ENCODE measurements around the gene MINDY4B.
A peak's percentile ranks its signal among the peaks of the same experiment; 100 is the strongest.

Gene MINDY4B

DNA sequence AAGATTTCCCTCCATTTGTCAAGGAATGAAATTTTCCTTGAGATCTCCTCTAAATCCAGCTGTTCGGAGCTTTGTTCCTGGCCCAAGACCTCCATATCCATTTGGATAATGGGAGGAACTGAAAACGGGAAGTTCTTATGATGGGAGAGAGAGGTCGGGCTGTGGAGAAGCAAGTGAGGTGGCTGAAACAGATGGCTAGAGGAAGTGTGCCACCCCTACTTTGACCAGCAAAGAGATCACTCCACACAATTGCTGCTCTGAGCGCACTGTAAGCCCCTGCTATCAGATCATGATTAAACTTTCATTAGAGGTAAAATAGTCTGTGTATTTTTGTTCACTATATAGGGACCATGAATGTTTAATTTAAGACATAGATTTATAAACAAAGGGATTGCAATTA, at the start of gene MINDY4B:
TSS of gene MINDY4B (minus strand) at position 101 of the 400 bp plus-strand sequence. CDS start at position 101, 0 bp downstream.
- DNase-seq = no peak

DNA sequence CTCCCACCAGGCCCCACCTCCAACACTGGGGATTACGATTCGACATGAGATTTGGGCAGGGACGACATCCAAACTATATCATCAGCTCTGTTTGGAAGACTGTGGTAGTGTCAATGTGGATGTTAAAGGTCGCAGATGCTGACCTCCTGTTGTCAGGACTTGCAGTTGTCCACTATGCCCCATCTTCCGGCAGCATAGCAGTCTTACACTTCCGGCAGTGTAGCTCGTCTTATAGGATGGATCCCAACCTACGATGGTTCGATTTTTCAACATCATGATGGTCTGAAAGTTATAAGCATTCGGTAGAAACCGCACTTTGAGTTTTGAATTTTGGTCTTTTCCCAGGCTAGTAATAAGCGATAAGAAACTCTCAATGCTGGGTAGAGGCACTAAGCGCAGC, 46.7 kb upstream of the MINDY4B start:
- DNase-seq = no peak

DNA sequence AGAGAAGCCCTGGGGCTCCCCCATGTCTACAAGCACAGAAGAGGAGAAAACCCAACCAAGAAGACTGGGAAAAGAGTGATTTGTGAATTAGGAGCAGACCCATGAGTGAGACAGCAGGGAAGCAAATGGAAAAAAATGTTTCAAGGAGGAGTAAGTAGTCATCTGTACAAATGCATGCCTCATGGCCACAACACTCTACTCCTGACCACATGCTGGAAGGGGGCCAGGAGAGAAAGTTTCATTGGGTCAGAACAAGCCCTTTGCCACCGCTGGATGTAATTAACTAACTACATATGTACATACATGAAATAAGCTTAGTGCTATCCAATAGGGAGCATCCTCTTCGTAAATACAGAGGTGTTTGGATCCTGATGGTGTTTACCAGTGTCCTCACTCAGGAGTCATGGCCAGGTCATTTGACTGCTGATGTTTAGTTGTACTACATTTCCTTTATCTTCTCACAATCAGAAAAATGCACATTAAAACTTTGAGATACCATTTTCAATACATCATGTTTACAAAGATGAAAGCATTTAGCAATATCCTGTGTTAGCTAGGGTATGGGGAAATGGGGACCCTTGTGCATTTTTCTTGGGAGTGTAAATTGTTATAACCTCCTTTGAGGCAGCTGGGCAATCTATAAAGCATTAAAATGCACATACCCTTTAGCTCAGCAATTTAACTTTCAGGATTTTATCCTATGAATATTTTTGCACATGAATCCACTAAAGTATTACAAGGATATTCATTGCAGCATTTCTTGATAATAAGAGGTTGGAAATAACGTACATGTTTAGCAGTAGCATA, 40.2 kb upstream of the MINDY4B start:
- peak; percentile 32 for DNase-seq

DNA sequence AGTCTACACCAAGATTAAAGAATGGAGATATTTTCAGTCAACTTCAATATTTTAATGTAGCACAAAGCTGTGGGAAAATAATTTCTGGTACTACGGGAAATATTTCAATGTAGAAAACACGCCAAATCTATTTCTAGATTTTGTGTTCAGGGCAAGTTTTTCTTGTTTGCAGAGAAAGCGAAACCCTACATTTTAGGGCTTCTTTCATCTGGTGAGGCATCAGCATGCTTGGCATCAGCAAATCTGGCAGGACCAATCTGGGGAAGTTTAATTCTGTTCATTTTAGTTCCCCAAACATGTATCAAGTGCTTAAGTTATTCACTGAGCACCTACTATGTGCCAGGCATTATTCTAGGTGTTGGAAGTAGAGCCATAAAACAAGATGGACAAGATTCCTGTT, 37.0 kb upstream of the MINDY4B start:
- no peak for DNase-seq

DNA sequence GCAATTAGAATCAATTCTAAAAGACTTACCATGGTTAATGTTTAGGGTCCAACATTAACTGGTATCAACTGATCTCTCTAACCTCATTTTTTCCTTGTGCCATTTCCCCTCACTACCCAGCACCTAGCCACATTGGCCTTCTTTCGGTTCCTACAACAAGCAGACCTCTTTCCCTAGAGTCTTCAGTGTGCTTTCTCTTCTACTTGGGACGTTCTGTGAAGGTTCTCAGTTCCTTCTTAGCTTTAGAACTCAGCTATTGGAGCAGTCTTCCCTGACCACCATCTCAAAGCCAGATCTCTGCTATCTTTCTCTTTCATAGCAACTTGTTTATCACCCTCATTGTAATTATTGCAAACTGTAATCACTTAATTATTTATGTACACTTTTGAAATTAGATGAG, 31.5 kb upstream of the MINDY4B start:
- no peak for DNase-seq

DNA sequence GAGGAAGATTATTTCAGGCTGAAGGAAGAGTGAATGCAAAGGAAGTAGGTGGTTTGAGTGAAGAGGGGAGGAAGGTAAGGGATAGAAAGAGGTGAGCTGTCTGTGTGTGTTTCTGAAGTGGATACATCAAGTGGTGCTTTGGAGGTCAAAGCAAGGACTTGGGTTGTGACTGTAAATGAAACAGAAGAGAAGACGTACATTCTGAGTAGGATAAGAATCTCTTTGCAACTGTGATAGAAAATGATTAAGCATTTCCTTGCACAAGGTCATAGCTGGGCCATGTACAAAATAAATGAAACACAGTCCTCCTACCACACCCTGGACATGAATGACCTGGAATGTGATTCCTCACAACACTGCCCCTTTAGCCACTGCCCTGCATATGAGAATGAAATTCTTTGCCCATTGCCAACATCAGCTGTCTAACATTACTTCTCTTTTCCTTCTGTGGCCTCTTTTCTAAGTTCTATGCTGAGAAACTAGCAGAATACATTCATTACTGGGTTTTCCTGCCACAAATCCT, 28.3 kb upstream of the MINDY4B start:
- no peak for DNase-seq

DNA sequence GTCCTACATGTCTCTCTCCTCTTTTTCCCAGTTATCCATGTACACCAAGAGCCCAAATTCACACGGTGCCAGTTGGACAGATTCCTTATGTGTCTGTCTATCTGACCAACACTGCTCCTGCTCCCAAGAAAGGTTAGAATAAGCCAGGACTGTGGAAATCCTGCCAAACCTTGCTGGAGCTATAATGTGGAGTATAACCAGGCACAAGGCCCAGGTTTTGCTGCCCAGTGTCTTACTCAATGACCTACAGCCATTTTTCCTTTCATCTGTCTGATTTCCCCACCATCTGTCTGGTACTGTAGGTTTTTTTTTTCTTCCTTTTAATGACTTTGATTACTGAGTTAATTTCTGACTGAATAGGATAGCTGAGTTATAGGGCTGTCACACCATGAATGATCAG, 26.5 kb upstream of the MINDY4B start:
- DNase-seq = no peak

DNA sequence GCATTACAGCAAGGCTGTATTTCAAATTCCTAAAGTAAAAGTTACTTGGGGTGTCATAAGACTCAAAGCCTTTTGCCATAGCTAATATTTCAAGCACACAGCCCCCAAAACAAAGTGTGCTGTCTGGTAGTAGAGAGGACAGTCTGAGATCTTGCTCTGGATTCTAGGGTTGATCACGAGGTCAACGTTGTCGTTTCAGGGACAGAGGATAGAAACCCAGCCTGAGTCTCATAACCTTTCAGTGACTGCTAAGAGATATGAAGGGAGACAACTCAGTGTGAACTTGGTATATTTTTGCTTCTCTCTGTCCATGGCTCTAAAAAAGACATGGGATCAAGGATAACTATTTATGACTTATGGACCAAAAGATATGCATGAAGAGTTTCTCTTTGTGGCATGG, 25.6 kb upstream of the MINDY4B start:
- no peak for DNase-seq

DNA sequence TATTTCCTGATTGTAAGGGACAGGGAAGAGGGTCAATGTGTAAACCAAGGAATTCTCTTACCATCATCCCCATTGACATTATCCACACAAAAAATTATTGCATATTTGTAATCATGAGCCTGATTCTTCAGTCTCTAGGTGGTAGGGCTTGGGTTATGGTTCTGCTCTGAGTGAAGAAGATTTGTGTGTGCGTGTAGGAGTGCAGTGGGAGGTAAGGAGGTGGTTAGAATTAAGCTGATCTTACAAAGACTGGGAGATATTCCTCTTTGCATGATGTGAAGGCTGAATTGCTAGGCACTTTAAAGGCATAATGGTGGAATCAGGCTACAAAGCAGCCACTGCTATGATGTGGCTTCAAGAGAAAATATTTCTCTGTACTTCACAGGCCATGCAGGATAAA, 23.0 kb upstream of the MINDY4B start:
- DNase-seq = no peak

DNA sequence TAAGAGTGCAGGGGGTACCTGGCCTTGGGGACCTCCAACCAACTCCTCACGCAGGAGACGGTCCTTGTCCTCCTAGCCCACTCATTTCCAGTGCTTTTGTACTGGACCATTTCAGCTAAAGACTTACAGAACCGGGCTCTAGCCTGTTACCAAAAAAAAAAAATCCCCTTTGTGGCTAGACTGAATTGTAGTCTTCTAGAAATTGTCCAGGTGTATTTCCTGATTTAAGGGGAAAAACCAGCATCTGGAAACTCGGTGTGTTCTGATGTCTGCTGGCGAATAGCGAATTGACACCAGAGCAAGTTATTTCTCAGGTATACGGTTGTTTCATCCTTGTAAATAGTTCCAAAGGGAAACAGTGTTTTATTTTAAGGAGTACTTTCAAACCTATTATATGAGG, 21.1 kb upstream of the MINDY4B start:
- no peak for DNase-seq

DNA sequence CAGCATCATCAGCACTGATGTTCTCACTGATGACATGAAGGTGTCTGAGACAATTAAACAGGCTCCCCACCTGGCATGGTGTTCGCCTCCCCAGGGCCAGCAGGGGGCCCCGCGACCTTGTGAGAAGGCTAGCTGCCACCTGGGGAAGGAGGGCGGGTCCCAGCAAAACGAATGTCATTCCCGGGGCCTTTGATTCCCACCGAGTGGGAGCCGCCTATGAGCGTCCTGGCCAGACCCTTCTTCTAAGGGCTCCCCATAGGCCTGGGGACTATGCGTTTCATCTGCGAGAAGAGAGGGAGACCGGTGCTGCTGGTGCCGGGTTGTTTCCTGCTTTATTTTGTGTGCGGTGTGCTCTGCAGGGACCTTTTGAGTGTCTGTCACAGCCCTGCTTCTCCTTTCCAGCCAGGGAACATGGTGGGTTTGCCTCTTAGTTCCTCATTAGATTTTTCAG, 20.5 kb upstream of the MINDY4B start:
- peak; percentile 44 for DNase-seq

DNA sequence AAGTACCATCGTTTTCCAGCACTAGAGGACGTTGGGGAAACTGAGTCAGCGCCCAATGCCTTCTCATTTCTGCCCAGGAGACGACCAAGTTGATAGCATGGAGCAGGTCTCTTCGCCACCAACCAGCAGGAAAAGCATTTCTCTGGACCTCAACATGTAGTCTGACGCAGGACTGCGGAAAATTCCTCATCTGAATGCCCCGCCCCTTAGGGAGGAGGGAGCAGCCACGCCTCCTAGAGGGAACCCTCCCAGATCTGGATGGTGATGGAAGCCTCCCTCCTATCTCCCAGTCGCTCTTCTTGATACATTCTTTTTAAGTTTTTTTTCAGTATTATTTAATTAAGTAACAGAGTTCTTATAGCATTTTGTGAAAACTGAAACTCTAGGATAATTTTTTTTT, 17.4 kb upstream of the MINDY4B start:
- no peak for DNase-seq

DNA sequence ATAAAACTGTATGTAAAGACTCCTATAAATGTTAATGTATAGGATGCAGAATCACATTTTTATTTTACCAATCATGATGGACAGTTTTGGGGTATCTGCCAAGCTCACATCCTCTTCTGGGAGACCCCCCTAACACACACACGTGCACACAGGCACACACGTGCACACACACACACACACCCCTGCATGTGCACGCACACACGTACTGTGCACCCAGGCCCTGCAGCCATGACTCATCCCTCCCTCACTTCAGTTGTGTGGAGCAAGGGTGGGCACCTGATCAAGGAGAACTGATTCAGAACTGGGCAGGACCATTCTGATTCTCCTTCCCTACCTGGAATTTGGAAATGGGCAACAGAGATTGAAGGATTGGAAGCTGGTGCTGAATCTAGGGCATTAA, 16.0 kb upstream of the MINDY4B start:
- DNase-seq = no peak

DNA sequence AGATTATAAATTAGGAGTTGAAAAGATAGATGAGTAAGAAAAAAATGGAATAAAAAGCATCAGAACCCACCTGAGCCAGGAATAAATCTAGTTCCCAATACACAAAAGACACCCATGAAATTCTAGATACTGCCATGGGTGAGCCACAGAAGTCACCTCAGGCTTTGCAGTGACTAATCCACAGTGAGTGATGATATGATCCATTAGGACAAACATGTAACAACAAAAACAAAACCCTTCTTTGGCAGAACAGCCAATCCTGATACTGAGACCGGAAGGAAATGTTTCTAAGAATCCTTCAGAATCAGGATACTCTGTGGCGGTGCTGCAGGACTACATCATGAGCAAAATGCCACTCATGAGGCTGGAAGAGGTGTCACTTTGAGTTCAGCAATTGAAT, 15.0 kb upstream of the MINDY4B start:
- DNase-seq = no peak

DNA sequence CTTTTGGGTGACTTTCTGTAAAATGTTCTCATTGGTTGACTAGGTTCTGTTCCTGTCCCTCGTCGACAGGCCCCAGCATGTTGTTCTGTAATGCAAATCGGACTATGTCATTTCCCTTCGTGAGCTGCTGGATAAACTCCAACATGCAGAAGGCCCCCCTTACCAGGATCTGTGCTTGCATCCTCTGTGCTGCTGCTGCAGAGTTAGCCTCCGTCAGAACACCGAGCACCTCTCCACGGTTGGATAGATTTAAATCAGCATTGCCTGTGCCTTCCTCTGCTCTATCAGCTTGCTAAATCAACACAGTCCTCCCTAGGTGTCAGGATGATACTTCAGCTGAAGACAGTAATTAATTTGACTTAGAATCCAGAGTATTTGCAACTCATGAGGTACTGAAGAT, 12.7 kb upstream of the MINDY4B start:
- no peak for DNase-seq

DNA sequence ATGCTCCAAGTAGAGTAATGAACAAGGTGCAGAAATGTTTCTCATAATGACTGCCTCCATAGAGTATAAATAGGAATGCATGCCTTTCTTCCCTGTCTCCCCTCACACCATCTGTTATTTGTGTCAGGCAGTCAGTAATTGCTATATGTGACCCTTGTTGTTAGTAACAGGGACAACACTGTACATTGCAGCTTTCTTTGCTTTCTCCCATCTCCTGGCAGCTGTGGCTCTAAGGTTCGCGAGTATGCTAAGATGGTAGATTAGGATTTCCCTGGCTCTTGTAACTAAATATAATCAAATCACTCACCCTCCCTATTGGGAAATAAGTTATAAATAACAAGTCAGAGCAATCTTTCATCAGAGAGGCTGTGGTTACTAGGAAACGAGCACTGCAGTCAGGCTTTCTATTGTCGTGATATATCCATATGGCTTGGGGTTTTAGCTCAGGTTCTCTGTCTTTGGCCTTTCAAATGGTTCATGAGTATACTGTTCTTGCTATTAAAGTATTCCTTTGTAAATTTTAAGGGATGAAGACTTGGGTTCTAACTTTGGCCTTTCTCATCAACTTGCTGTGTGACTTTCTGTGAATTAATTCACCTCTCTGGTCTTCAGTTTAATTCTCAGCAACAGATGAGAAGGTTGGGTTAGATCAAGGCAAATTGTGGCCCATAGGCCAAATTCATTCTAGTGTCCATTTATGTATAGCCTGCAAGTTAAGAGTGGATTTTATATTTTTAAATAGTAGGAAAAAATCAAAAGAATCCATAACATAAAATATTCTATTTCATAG, 8.1 kb upstream of the MINDY4B start:
- DNase-seq = peak; percentile 53

DNA sequence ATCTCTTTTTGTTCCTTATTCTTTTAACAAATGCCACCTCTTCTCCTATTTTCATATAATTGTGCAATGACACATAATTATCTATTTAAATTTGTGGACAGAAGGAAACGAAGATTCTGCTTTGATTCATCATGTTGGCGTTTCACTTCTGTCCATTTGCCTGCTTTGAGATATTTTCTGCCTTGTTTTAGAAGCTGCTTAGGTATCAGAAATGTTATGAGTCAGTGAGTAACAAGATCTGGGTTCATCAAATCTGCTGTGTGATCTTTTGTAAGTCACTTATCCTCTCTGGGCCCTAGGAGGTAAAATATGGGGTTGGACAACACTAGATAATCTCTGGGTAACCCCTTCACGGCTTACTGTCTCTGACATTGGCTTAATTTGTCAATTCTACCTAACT, 7.3 kb upstream of the MINDY4B start:
- no peak for DNase-seq

DNA sequence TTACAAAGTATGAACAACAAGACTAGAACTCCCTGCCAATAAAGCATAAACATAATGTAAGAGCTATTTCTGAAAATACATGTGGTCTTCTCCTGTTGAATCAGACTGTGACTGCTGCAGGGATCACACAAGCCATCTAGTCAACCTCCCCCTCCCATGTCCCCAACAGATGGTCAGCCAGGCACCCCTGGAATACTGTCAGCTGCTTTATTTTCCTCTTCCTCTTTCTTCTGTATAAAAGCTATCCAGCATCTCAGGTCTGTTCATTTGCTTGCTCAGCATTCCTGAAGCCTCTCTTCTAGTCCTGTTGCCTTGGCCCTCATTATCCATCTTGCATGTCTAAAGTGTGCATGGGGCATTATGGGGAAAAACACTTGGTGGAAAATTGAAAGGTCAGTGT, 6.5 kb upstream of the MINDY4B start:
- no peak for DNase-seq

DNA sequence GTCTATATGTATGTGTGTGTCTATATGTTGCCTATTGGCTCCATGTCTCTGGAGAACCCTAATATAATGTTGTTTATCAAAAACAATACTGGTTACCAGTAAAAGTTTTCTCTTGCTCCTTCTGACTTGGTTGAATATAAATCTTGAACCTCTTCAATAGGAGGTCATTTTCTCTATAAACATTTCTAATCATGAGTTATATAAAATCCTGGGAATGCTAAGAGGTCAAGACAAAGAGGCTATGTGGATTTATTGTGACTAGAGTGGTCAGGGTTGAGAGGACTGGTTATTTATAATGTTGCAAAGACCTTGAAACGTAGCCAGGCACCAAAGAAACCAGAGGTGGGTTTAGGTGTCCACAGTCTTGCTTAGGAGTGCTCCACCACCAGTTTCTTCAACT, 1.2 kb upstream of the MINDY4B start:
- DNase-seq = no peak

DNA sequence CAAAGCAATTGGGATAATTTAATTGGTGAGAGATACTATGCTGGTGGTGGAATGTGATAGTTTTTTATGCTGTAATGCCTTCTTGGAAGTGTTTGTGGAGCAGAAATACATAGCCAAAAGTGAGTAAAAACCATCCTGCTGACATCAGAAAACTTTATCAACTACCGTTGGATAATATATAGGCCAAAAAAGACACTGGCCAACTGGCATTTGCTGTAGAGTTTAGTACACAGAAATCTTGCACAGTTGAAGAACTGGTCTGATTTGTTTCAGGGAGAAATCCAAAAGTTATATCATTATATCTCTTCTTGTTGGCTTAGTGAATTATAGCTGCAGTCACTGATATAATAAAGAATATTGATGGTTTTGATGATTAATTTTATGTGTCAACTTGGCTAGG, 507 bp upstream of the MINDY4B start:
- no peak for DNase-seq

DNA sequence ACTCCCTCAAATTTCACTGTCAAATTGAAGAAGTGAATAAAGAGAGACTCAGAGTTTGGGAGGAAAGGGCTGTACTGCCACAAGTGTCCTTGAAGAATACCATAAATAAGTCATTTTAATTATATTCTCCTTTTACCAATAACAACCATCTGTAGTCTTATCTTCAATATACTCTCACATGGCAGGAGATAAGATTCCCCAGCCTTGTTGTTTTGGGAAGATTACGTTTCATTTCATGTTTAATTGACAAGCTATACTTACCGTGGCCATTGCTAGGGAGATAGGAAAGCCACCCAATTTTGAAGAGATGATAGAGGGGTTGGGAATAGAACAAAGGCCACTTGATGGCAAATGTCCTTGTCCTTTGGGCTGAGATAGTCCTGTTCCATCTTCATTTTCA, 2.3 kb downstream of the MINDY4B start:
- no peak for DNase-seq

DNA sequence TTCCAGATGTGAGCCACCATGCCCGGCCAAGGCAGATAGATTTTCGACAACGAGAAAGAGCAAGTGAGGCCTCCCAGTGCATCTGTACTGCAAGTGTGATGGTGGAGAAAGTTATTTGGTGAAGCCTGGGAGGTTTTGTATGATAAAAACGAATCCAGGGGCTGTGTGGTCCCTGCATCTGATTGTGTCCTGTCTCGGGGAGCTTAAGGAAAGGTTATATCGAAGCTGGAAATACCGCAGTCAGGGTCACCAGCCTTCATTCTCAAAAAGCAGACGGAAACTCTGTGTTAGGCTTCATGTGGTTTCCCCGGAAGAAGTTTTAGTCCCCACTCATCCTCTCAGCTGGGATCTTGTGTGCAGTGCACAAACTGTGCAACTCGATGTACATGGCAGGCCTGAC, 3.4 kb downstream of the MINDY4B start:
- DNase-seq = no peak

DNA sequence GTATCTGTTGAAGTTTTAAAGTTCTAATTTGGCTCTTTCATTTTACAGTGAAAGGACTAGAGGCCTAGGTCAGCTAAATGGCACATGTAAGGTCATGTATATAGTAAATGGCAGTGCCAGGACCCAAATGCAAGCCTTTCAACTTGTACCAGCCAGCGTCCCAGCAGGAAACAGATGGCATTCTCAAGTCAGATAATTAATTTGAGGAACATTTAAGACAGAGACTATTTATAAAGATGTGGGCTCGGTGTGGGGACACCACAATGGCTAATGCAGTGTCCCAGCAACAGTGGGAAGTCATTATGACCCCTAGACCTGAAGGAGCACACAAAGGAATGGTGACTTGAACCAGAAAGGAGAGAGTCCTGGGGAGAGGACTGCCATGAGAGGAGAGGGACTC, 6.1 kb downstream of the MINDY4B start:
- no peak for DNase-seq

Measured in left hindlimb (tissue), 1 donor.